Measurements from ENCODE around the gene NLGN4X.

- TF ChIP-seq, protein P1, sequence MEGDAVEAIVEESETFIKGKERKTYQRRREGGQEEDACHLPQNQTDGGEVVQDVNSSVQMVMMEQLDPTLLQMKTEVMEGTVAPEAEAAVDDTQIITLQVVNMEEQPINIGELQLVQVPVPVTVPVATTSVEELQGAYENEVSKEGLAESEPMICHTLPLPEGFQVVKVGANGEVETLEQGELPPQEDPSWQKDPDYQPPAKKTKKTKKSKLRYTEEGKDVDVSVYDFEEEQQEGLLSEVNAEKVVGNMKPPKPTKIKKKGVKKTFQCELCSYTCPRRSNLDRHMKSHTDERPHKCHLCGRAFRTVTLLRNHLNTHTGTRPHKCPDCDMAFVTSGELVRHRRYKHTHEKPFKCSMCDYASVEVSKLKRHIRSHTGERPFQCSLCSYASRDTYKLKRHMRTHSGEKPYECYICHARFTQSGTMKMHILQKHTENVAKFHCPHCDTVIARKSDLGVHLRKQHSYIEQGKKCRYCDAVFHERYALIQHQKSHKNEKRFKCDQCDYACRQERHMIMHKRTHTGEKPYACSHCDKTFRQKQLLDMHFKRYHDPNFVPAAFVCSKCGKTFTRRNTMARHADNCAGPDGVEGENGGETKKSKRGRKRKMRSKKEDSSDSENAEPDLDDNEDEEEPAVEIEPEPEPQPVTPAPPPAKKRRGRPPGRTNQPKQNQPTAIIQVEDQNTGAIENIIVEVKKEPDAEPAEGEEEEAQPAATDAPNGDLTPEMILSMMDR (IDR thresholded peaks at IDR 0.05) = no peak
- no peak for TF ChIP-seq POLR2A (IDR thresholded peaks at IDR 0.05)
Observed at GRCh38 chrX:6074532-6074931, 154.1 kb downstream of the NLGN4X start.

Measured in body of pancreas (tissue), 4 donors.